Measurements from ENCODE around the gene OPRM1.
"Not testable (repeated sequence)": the region's sequence is repeated elsewhere in the genome, so short reads cannot be mapped to it uniquely, and the experiment has no call there.

The OPRM1 gene

DNA sequence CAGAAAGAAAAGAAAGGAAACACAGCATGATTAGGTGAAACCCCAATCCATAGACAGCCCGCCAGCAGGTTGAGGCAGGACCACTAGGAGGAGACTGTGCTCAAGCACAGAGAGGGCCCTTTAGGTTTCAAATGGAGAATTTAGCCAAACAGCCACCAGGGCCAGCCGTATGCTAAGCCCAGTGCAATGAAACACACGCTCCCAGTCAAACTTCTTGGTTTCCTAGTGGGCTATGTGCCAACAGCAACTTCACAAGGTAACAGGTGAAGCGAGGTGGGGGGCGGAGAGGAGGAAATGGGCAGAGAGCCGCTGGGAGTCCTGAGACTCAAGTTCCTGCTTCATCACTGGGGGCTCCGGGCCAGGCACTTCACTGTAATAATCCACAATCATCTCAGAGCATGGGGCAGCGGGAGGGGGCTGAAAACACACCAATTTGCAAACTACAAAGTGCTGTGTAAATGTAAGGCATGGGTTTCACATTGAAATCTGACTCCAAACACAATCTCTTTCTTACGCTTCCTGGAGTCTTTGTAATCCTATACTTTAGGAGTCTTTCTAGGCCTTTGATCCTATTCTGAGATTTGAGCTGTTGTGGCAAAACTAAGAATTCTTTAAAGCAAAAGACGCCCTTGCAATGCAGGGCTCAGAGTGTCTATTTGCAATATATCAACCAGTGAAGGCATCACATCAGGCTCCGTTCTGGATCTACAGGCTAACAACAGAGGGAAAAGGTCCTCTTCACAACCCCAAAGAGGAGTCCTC is 117.3 kb downstream of the OPRM1 start:
- peak; percentile 51 for DNase-seq

- DNase-seq, result no peak
Observed at GRCh38 chr6:154157082-154157481, 118.0 kb downstream of the OPRM1 start.

DNA sequence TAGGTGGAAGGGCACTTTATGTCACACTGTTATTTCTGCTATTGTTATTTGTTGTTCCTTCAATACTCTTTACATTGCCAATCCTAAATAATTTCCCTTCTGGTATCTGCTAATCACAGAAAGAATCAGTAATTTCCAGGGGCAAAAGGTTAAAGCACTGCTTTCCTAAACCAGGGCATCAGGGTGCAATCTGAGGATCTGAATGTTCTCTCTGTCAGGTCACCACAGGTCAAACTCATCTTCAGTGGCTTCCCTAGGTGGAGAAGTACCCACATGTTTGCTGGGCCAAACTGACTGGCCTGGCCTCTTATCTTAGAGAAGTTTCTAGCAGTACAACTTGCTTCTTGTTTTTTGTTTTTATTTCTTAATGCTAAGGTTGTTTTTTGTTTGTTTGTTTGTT is 118.7 kb downstream of the OPRM1 start:
- no peak for DNase-seq

DNA sequence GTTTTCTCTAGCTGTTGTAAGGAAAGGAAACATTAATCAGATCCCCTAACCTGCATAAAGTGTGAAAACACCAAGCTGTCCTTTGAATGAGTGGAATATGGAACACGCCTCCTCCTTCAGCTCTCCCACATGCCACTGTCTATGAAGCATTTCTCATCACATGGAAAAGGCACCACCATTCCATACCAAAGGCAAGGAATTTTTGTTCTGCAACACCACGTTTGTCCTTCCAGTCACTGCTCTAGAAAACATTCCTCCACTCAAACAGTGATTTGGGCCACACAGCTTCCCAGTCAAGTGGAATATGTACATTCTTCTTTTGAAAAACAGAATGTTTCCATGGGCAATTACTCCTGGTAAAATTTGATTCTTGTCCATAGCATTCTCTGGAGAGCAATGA is 120.1 kb downstream of the OPRM1 start:
- DNase-seq, result no peak

GRCh38 chr6:154161689-154162088 is 122.6 kb downstream of the OPRM1 start:
- no peak for DNase-seq

GRCh38 chr6:154164397-154164796 is 125.4 kb downstream of the OPRM1 start:
- no peak for DNase-seq

GRCh38 chr6:154165478-154165877 is 126.4 kb downstream of the OPRM1 start:
- no peak for DNase-seq

- DNase-seq, result no peak
Observed at GRCh38 chr6:154166140-154166539, 127.1 kb downstream of the OPRM1 start.

DNA sequence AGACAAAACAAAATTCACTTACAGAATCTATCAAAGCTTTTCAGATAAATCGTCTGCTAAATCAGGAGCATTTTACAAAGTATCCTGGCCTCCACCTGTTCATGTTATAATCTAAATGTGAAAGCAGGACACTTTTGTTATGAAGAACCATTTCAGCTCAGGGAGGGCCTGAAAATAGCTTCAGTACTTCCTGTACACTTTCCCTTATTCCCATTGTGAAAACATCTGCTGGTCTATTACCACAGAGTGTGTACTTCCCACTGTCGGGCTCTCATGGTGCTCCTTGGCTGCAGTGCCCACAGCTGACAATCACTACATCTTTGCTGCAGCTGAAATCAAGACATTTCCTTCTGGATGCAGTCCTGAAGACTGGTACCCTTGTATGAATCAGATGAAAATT is 128.1 kb downstream of the OPRM1 start:
- DNase-seq, result no peak

DNA sequence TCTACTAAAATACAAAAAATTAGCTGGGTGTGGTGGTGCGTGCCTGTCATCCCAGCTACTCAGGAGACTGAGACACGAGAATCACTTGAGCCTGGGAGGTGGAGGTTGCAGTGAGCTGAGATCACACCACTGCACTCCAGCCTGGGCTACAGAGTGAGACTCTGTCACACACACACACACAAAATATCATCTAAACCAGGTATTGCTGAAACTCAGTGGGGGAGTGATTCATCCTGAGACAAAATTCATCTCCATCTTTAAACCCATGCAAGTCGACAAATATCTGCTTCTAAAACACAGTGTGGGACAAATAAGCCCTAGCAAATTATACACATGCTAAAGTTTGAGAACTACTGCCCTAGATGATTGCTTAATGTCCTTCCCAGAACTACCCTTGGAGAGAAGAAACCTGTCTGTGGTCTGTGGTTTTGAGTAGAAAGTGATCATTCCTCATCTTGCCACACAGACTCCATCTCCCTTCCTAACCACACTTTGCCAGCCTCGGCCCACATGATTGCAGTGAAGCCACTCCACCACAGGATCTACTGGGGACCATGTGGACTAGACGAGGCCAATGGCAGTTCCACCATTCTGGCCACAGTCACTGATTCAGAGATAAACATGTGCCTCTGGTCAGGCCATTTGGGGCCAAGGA is 130.3 kb downstream of the OPRM1 start:
- no peak for DNase-seq

- DNase-seq, result no peak
Observed at GRCh38 chr6:154170106-154170505, 131.1 kb downstream of the OPRM1 start.

- not testable (repeated sequence) for DNase-seq
Observed at GRCh38 chr6:154172393-154172792, 133.4 kb downstream of the OPRM1 start.

GRCh38 chr6:154179434-154179833 is 140.4 kb downstream of the OPRM1 start:
- no peak for DNase-seq

DNA sequence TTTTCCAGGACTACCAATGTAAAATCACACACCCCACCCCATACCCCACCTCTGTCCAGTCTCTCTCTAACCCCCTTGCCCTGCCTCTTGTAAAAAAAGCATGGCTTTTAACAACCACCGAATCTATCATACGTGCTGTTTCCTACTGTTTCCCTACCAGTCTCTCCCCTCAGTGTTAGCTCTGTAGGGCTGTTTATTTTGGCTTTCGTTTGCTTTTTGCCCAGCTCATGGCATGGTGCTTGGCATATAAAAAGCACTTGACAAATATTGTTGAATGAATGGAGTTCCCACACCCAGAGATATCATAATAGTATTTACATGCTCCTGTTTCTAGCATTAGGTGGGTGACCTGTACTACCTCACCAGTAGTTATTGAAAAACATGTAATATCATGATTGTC is 148.2 kb downstream of the OPRM1 start:
- DNase-seq, result no peak

DNA sequence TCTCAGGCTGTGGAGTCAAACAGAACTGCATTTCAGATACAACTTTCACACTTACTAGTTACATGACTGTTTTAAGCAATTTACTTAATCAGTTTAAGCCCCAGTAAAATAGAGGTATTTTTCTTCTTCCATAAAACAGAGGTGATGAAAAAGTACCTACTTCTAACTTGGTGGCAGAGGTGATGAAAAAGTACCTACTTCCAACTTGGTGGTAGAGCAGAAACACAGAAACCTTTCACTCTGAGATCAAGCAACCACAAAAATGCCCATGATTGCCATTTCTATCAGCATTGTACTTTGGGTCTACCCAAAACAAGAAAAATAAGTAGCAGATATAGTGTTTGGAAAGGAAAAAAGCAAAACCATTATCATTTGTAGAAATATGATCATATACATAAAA is 148.7 kb downstream of the OPRM1 start:
- no peak for DNase-seq

- no peak for DNase-seq
Observed at GRCh38 chr6:154196333-154196885, 157.4 kb downstream of the OPRM1 start.

- no peak for DNase-seq
Observed at GRCh38 chr6:154197196-154197860, 158.3 kb downstream of the OPRM1 start.

DNA sequence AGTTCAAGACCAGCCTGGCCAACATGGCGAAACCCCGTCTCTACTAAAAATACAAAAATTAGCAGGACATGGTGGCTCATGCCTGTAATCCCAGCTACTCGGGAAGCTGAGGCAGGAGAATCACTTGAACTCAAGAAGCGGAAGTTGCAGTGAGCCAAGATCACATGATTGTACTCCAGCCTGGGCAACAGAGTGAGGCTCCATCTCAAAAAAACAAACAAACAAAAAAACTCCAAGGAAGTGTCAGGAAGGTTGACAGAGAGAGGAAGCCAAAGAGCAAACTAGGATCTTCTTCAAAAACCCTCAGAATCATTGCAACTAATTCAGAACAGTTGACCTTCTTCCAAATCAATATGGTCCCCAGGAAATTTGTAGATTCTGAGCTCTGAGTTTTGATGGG is 162.6 kb downstream of the OPRM1 start:
- not testable (repeated sequence) for DNase-seq

- DNase-seq, result no peak
Observed at GRCh38 chr6:154202339-154202738, 163.3 kb downstream of the OPRM1 start.

DNA sequence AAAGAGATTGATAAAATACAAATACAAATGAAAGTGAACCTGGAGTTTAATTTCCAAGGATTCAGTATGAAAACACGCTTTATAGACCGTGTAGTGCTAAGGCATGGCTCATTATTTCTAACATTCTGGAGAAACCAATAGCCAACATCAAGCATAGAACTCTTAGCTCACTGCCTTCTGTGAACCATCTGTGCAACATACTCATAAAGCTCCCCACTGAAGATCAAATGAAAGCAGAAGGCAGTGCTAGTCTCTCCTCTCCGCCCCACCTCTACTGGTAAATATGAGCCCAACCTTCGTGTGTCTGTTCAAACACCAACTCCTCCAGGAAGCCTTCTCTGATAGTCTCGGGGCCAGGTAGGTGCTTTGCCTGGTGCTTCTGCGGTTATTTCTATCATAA is 163.9 kb downstream of the OPRM1 start:
- DNase-seq, result no peak

- DNase-seq, result no peak
Observed at GRCh38 chr6:154206141-154206540, 167.1 kb downstream of the OPRM1 start.

GRCh38 chr6:154206996-154207395 is 168.0 kb downstream of the OPRM1 start:
- DNase-seq, result no peak

DNA sequence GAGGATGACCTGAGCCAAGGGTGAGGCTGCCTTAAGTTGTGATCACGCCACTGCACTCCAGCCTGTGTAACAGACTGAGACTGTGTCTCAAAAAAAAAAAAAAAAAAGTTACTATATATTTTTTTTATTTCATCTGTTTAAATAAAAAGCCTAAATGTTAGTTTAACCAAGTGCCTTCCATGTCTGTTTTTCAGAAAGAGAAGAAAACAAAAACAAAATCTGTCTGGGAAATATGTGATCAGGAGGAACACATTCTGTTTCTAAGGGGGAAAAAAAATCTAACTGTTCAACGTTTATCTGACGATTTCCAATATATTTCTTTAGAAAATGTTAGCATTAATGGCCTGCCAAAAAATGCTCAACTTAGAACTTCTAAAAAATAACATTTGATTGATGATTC is 170.5 kb downstream of the OPRM1 start:
- no peak for DNase-seq

- DNase-seq, result no peak
Observed at GRCh38 chr6:154210678-154211077, 171.6 kb downstream of the OPRM1 start.
